CD4-positive, alpha-beta T cell treated with Interleukin-2 at 100 ng/mL for 4 hours (primary cell): Measurements from ENCODE around the gene SCP2.
A peak's percentile ranks its signal among the peaks of the same experiment; 100 is the strongest.
"Not testable (repeated sequence)": the region's sequence is repeated elsewhere in the genome, so short reads cannot be mapped to it uniquely, and the experiment has no call there.

Source experiments
- DNase-seq: peaks from one replicate; pipeline ENCODE4 v3.0.0-alpha.2; 2020; ENCODE audit warnings: low spot score

Gene SCP2

GRCh38 chr1:52969234-52969633, 42.2 kb downstream of the SCP2 start:
- DNase-seq: not testable (repeated sequence)

- no peak for DNase-seq
These were observed 43.1 kb downstream of the SCP2 start for GRCh38 chr1:52970149-52970548.

- no peak for DNase-seq
These were observed 46.8 kb downstream of the SCP2 start for GRCh38 chr1:52973841-52974240.

DNA sequence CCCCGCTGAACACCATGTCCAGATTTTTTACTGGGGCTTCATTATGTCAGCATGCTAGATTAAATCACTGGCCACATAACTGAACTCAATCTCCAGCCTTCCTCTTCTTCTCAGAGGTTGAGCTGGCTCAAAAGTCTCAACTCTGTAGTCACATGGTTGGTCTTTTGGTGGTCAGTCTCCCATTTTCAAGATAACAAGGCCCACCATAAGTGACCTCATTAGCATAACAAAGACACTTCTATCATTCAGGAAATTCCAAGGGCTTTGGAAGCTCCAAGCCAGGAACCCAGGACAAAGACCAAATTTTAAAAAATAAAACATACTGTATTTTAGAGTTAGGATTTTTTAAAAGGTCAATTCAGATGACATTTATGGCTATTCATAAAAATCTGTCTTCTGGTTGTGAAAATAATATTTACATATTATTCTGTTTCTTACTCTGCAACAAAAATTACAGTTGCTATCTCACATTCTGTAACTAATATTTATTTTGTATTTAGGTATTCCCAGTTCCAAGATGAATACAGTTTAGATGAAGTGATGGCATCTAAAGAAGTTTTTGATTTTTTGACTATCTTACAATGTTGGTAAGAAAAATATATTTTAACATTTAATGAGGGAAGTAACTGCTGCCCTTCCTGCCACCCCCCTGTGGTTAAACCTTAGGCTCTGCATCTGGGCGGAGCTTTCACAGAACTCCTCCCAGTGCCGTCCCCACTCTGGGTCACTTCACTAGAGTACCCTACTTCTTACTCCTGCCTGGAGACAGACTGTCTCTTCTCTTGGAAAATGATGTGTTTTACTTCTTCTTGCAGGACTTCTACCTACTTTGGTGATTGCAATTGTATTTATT, 49.3 kb downstream of the SCP2 start:
- no peak for DNase-seq

DNA sequence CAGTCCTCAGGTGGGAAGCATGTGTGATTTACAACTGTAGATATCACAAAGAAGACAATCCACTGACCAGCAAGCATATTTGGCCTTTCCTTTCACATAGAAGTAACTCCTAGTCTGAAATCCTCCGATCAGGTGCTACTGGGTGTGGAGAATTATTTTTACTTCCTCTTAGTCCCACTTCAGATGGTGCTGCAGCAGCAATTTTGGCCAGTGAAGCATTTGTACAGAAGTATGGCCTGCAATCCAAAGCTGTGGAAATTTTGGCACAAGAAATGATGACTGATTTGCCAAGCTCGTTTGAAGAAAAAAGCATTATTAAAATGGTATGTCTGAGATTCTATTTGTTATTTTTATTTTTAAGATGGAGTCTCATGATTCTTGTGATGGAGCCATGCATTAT, 51.0 kb downstream of the SCP2 start:
- DNase-seq: no peak

DNA sequence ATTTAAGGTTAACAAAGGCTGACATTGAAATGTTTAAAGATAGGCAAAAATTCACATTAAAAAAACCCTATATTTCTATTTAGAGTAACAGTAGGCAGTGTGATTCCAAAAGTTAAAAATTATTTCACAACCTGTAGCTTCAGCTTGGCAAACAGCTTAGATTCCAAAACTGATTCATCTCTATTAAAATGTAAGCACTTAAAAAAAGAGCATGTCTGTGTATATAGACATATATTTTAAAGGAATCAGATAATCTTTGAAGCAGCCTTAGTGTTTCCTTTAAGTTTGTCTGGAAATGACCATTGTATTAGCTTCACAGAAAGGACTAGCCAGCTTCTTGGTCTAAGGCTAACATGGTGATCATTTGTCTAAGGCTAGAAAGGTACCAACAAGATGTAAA, 65.7 kb downstream of the SCP2 start:
- not testable (repeated sequence) for DNase-seq

DNA sequence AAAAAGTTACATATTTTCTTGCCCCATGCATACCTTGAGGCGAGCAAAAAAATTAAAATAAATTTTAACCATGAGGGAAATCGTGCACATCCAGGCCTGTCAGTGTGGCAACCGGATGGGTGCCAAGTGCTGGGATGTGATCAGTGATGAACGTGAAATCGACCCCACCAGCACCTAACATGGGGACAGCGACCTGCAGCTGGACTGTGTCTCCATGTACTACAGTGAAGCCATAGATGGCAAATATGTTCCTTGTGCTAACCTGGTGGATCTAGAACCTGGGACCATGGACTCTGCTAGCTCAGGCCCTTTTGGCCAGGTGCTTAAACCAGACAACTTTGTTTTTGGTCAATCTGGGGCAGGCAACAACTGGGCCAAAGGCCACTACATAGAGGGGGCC, 67.6 kb downstream of the SCP2 start:
- no peak for DNase-seq

GRCh38 chr1:52996653-52997052, 69.6 kb downstream of the SCP2 start:
- no peak for DNase-seq

- DNase-seq: no peak
These were observed 74.1 kb downstream of the SCP2 start for GRCh38 chr1:53001128-53001527.

GRCh38 chr1:53006612-53007011, 79.5 kb downstream of the SCP2 start:
- not testable (repeated sequence) for DNase-seq

GRCh38 chr1:53010247-53010646, 83.2 kb downstream of the SCP2 start:
- not testable (repeated sequence) for DNase-seq

GRCh38 chr1:53011175-53011574, 84.1 kb downstream of the SCP2 start:
- no peak for DNase-seq

DNA sequence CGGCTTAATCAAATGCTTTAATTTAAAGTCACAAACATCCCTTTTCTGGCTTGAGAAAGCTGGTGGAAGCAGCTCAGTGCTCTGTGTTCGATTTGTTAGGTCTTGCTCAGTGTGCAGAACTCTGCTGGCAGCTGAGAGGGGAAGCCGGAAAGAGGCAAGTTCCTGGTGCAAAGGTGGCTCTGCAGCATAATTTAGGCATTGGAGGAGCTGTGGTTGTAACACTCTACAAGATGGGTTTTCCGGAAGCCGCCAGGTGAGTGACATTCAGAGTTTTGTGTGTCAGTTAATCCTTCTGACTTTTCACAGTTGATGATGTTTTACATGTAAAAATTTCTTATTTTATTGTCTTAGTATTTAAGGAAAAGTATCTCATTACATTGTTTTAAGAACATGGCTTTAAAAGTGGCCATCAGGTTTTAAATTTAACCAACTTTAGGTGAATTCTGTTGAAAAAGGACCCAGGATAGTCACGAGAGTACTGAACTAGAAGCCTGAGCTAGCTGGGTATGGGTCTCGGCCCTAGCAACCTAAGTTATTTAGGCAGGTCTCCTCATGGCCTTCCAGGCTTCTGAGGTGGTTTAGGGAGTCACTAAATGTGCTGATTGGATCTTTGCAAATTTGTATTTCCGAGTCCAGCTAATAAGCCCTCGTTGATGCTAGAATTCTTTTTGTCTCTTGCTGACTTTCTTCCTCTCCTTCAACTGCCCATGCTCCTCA, 87.9 kb downstream of the SCP2 start:
- DNase-seq: peak; percentile 91

GRCh38 chr1:53015508-53015860, 88.4 kb downstream of the SCP2 start:
- no peak for DNase-seq

- DNase-seq: no peak
These were observed 89.6 kb downstream of the SCP2 start for GRCh38 chr1:53016705-53017104.

- no peak for DNase-seq
These were observed 93.5 kb downstream of the SCP2 start for GRCh38 chr1:53020588-53020987.

- no peak for DNase-seq
These were observed 95.1 kb downstream of the SCP2 start for GRCh38 chr1:53022179-53022578.

GRCh38 chr1:53023546-53023945, 96.5 kb downstream of the SCP2 start:
- DNase-seq: no peak

DNA sequence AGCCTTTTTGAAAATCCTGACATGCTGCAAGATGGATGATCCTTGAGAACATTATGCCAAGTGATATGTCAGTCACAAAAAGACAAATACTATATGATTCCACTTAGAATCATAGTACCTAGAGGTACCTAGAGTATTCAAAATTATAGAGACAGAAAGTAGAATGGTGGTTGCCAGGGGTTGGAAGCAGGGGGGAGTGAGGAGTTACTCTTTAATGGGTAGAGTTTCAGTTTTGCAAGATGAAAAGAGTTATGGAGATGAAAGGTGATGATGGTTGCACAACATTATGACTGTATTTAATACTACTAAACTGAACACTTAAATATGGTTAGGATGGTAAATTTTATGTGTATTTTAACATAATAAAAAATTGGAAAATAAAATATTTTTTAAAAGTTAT, 97.0 kb downstream of the SCP2 start:
- DNase-seq: no peak

GRCh38 chr1:53025034-53025768, 98.1 kb downstream of the SCP2 start:
- DNase-seq: no peak

GRCh38 chr1:53025769-53026112, 98.7 kb downstream of the SCP2 start:
- no peak for DNase-seq

- DNase-seq: no peak
These were observed 99.2 kb downstream of the SCP2 start for GRCh38 chr1:53026254-53026653.

GRCh38 chr1:53031732-53032131, 104.7 kb downstream of the SCP2 start:
- DNase-seq: no peak
